K562 (cell line): ENCODE data around the gene OR2H2. TPM values are rescaled to one million over a fixed set of nuclear protein-coding genes. Genes with fewer than 3 reads are reported as not detected.

Experiments
- ASH1L ChIP-seq: fragments of 450-650 bp; IDR thresholded peaks from 2 replicates; pipeline ENCODE4 v1.6.1; 2018; ENCODE audit warnings: borderline replicate concordance, mild to moderate bottlenecking, low read depth; ENCODE audit not compliant: partially characterized antibody
- BACH1 ChIP-seq: fragments of 200-800 bp; sonication (Bioruptor generic); IDR thresholded peaks from 2 replicates; pipeline ENCODE4 v1.6.1; 2016; ENCODE audit warnings: missing genetic modification characterization, missing compliant biosample characterization
- CTBP1 ChIP-seq: fragments of 450-650 bp; IDR thresholded peaks from 2 replicates; pipeline ENCODE4 v1.6.1; 2016; ENCODE audit warnings: borderline replicate concordance
- KAT7 ChIP-seq: sonication (generic); formaldehyde crosslinking; IDR thresholded peaks from 2 replicates; pipeline ENCODE4 v1.8.0; 2022; ENCODE audit warnings: missing genetic modification reagents, mild to moderate bottlenecking, borderline replicate concordance
- MAFF ChIP-seq: IDR thresholded peaks from 2 replicates; pipeline ENCODE4 v1.6.1; 2012; ENCODE audit warnings: low read length, improper control_type of control experiment
- MEIS2 ChIP-seq: fragments of 450-650 bp; IDR thresholded peaks from 2 replicates; pipeline ENCODE4 v1.6.1; 2014; ENCODE audit warnings: mild to moderate bottlenecking; ENCODE audit not compliant: partially characterized antibody
- MNT ChIP-seq, 2 experiments: fragments of 450-650 bp; conservative IDR thresholded peaks; 2 replicates each; pipeline ENCODE4 v1.6.1; 2017; ENCODE audit warnings: mild to moderate bottlenecking in 2 of 2, moderate library complexity in 2 of 2
- NCOA1 ChIP-seq: fragments of 450-650 bp; IDR thresholded peaks from 2 replicates; pipeline ENCODE4 v1.6.1; 2016; ENCODE audit warnings: low read depth
- RBFOX2 ChIP-seq: fragments of 200-400 bp; formaldehyde crosslinking; IDR thresholded peaks from 2 replicates; pipeline ENCODE4 v1.6.1; 2017; ENCODE audit warnings: low read depth, mild to moderate bottlenecking, low read length, moderate library complexity
- SP1 ChIP-seq: sonication (generic); formaldehyde crosslinking; IDR thresholded peaks from 2 replicates; pipeline ENCODE4 v1.8.1; 2022; ENCODE audit warnings: mild to moderate bottlenecking, missing genetic modification reagents
- STAT5B ChIP-seq: fragments of 250-450 bp; sonication (Bioruptor Pico); IDR thresholded peaks from 2 replicates; pipeline ENCODE4 v1.8.0; 2021; ENCODE audit warnings: mild to moderate bottlenecking, inconsistent platforms
- SUPT5H ChIP-seq: fragments of 450-650 bp; IDR thresholded peaks from 2 replicates; pipeline ENCODE4 v1.6.1; 2016
- TFAP4 ChIP-seq: sonication (generic); formaldehyde crosslinking; IDR thresholded peaks from 2 replicates; pipeline ENCODE4 v1.8.0; 2022; ENCODE audit warnings: missing genetic modification reagents, mild to moderate bottlenecking, moderate library complexity, borderline replicate concordance
- ZBTB1 ChIP-seq: sonication (generic); formaldehyde crosslinking; IDR thresholded peaks from 2 replicates; pipeline ENCODE4 v1.8.1; 2023; ENCODE audit warnings: missing genetic modification reagents, low read depth, mild to moderate bottlenecking, borderline replicate concordance
- ZFPM2 ChIP-seq: fragments of 250-450 bp; sonication (Bioruptor Pico); IDR thresholded peaks from 2 replicates; pipeline ENCODE4 v1.5.1; 2022; ENCODE audit warnings: mild to moderate bottlenecking
- ZFX ChIP-seq: sonication (generic); formaldehyde crosslinking; IDR thresholded peaks from 2 replicates; pipeline ENCODE4 v1.8.0; 2022; ENCODE audit warnings: mild to moderate bottlenecking, missing genetic modification reagents, moderate library complexity
- ZKSCAN8 ChIP-seq: fragments of 200-800 bp; sonication (Bioruptor generic); IDR thresholded peaks from 2 replicates; pipeline ENCODE4 v1.6.1; 2016; ENCODE audit warnings: missing genetic modification characterization, missing compliant biosample characterization
- ZNF407 ChIP-seq: fragments of 450-650 bp; IDR thresholded peaks from 2 replicates; pipeline ENCODE4 v1.6.1; 2016; ENCODE audit warnings: low read depth
- ZNF589 ChIP-seq: fragments of 200-800 bp; sonication (Bioruptor generic); IDR thresholded peaks from 2 replicates; pipeline ENCODE4 v1.6.1; 2016; ENCODE audit warnings: low read depth, missing genetic modification characterization, missing compliant biosample characterization
- polyA plus RNA-seq, 8 experiments: library from polyadenylated mRNA; depleted of rRNA in 4 of 8; stranded (reverse) in 5 of 8; unstranded in 3 of 8; fragments of >200 nt; fragmentation: Nextera tagmentation in 2 of 8; fragmentation: Illumina TruSeq in 1 of 8; extraction: Ambion mirVana in 2 of 8; extraction: Trizol in 1 of 8; gene quantifications; 2 replicates each; pipeline versions ENCODE4 v1.2.1 to v1.2.3, GENCODE V29; 2011 to 2014; ENCODE audit warnings: inconsistent platforms in 1 of 8, missing spikeins in 1 of 8
- total RNA-seq, 7 experiments: library from RNA; depleted of rRNA in 6 of 7; stranded (reverse); fragments of >200 nt in 6 of 7; fragmentation: Illumina TruSeq in 2 of 7; extraction: Trizol in 2 of 7; gene quantifications; 2 replicates each; pipeline versions ENCODE4 v1.2.1 to v1.2.3, GENCODE V29; 2011 to 2021; ENCODE audit warnings: low replicate concordance in 1 of 7

OR2H2 gene
- total and polyA plus RNA-seq, 9 of the 15 experiments (the other 6 are each of a cell fraction or from before 2014, with no cell fraction given) = not detected

- no peak for TF ChIP-seq ZNF407
- TF ChIP-seq ZKSCAN8 = no peak
- peak; percentile 64 for TF ChIP-seq RBFOX2
- peak; percentile 53 for TF ChIP-seq SUPT5H
- TF ChIP-seq MNT (conservative IDR thresholded peaks at IDR 0.05) = peak in 1 of 2 experiments; percentile 63; a peak in 1 of 4 replicates
- TF ChIP-seq MEIS2 = no peak
- TF ChIP-seq STAT5B = no peak
- TF ChIP-seq KAT7 = no peak
- peak; percentile 75; the same call in 1 of the 2 replicates for TF ChIP-seq CTBP1
- TF ChIP-seq ZFPM2 (CRISPR knock-in tag) = no peak
- TF ChIP-seq NCOA1 = peak; percentile 21; the same call in 1 of the 2 replicates
- peak; percentile 65 for TF ChIP-seq SP1 (CRISPR knock-in tag)
- TF ChIP-seq MAFF = peak; percentile 43; the same call in 1 of the 2 replicates
- TF ChIP-seq ZNF589 (CRISPR knock-in tag) = no peak
- TF ChIP-seq TFAP4 = peak; percentile 55; the same call in 1 of the 2 replicates
- TF ChIP-seq ZBTB1 (CRISPR knock-in tag) = no peak
- TF ChIP-seq BACH1 (tag) = no peak
- TF ChIP-seq ZFX = peak; percentile 28; the same call in 1 of the 2 replicates
- no peak for TF ChIP-seq ASH1L
Observed at GRCh38 chr6:29631209-29631810, 46.4 kb downstream of the OR2H2 start (continued).
